ENCODE data around the gene ATF3.

ATF3 gene

GRCh38 chr1:212561501-212561931 lies 47.0 kb upstream of the ATF3 start:
- H3K79me2 ChIP-seq (ENCODE audit: insufficient read depth, low read length), result no peaks in the 10 kb centered on the region
- no peaks in the 10 kb centered on the region for H3F3A ChIP-seq (ENCODE audit: insufficient read depth, low read length)
- H4K20me1 ChIP-seq (ENCODE audit: insufficient read depth, low read length), result no peaks in the 10 kb centered on the region
- no peaks in the 10 kb centered on the region for H3K9me2 ChIP-seq (ENCODE audit: low read depth, low read length)
- no peak overlapping the region for H3K9ac ChIP-seq (ENCODE audit: low read length)
- no peak overlapping the region for H3K4me2 ChIP-seq (ENCODE audit: low read length)
- peaks cover 7% of the 10 kb centered on the region; the same call in 1 of the 2 replicates for H3K27me3 ChIP-seq (ENCODE audit: insufficient read depth, low read length)
- H3K4me1 ChIP-seq (ENCODE audit: insufficient read depth, low read length, severe bottlenecking), result peaks cover 16% of the 10 kb centered on the region
- no peak overlapping the region for H3K27ac ChIP-seq (ENCODE audit: low read depth, low read length, poor library complexity, severe bottlenecking)
- no peak overlapping the region for H3K4me3 ChIP-seq (ENCODE audit: low read depth, low read length, poor library complexity, severe bottlenecking)
- H2AFZ ChIP-seq (ENCODE audit: low read length), result no peak overlapping the region
- H3K9me3 ChIP-seq (ENCODE audit: low read length), result no peaks in the 10 kb centered on the region
- H3K36me3 ChIP-seq (ENCODE audit: insufficient read depth, low read length), result no peaks in the 10 kb centered on the region
- TF ChIP-seq CTCF (IDR thresholded peaks at IDR 0.05; ENCODE audit: low read length) (no peak), EZH2 (IDR thresholded peaks at IDR 0.05; ENCODE audit: borderline replicate concordance, low read length) (no peak)

GRCh38 chr1:212562771-212563170 lies 45.8 kb upstream of the ATF3 start:
- Histone ChIP-seq H3K36me3 (ENCODE audit: insufficient read depth, low read length) (no peaks in the 10 kb centered on the region), H2AFZ (ENCODE audit: low read length) (no peak overlapping the region), H3K4me3 (ENCODE audit: low read depth, low read length, poor library complexity, severe bottlenecking) (no peak overlapping the region), H3K9me2 (ENCODE audit: low read depth, low read length) (no peaks in the 10 kb centered on the region), H3K27me3 (ENCODE audit: insufficient read depth, low read length) (peaks cover 7% of the 10 kb centered on the region; the same call in 1 of the 2 replicates), H4K20me1 (ENCODE audit: insufficient read depth, low read length) (no peaks in the 10 kb centered on the region), H3F3A (ENCODE audit: insufficient read depth, low read length) (no peaks in the 10 kb centered on the region), H3K4me2 (ENCODE audit: low read length) (no peak overlapping the region), H3K4me1 (ENCODE audit: insufficient read depth, low read length, severe bottlenecking) (peaks cover 23% of the 10 kb centered on the region), H3K9me3 (ENCODE audit: low read length) (no peaks in the 10 kb centered on the region), H3K79me2 (ENCODE audit: insufficient read depth, low read length) (no peaks in the 10 kb centered on the region), H3K27ac (ENCODE audit: low read depth, low read length, poor library complexity, severe bottlenecking) (no peak overlapping the region), H3K9ac (ENCODE audit: low read length) (no peak overlapping the region)
- no peak for TF ChIP-seq CTCF (IDR thresholded peaks at IDR 0.05; ENCODE audit: low read length)
- TF ChIP-seq EZH2 (IDR thresholded peaks at IDR 0.05; ENCODE audit: borderline replicate concordance, low read length), result no peak

- Histone ChIP-seq H3K79me2 (ENCODE audit: insufficient read depth, low read length) (no peaks in the 10 kb centered on the region), H3K27me3 (ENCODE audit: insufficient read depth, low read length) (peaks cover 7% of the 10 kb centered on the region; the same call in 1 of the 2 replicates), H3K4me3 (ENCODE audit: low read depth, low read length, poor library complexity, severe bottlenecking) (no peak overlapping the region), H3K4me1 (ENCODE audit: insufficient read depth, low read length, severe bottlenecking) (peaks cover 10% of the 10 kb centered on the region), H2AFZ (ENCODE audit: low read length) (no peak overlapping the region), H3K9ac (ENCODE audit: low read length) (no peak overlapping the region), H4K20me1 (ENCODE audit: insufficient read depth, low read length) (no peaks in the 10 kb centered on the region), H3K4me2 (ENCODE audit: low read length) (no peak overlapping the region), H3K36me3 (ENCODE audit: insufficient read depth, low read length) (no peaks in the 10 kb centered on the region), H3K9me3 (ENCODE audit: low read length) (no peaks in the 10 kb centered on the region), H3K9me2 (ENCODE audit: low read depth, low read length) (no peaks in the 10 kb centered on the region), H3K27ac (ENCODE audit: low read depth, low read length, poor library complexity, severe bottlenecking) (no peak overlapping the region), H3F3A (ENCODE audit: insufficient read depth, low read length) (no peaks in the 10 kb centered on the region)
- TF ChIP-seq CTCF (IDR thresholded peaks at IDR 0.05; ENCODE audit: low read length), result no peak
- TF ChIP-seq EZH2 (IDR thresholded peaks at IDR 0.05; ENCODE audit: borderline replicate concordance, low read length), result no peak
These were observed 43.5 kb upstream of the ATF3 start for GRCh38 chr1:212565079-212565478.

All from OCI-LY1 (cell line).